ENCODE results near the gene MRGPRX1. TPM values are rescaled to one million over a fixed set of nuclear protein-coding genes. Genes with fewer than 3 reads are reported as not detected.
"Not testable (repeated sequence)": the region's sequence is repeated elsewhere in the genome, so short reads cannot be mapped to it uniquely, and the experiment has no call there.

Gene MRGPRX1
- total RNA-seq, 6 experiments from 2014 or later, result not detected

DNA sequence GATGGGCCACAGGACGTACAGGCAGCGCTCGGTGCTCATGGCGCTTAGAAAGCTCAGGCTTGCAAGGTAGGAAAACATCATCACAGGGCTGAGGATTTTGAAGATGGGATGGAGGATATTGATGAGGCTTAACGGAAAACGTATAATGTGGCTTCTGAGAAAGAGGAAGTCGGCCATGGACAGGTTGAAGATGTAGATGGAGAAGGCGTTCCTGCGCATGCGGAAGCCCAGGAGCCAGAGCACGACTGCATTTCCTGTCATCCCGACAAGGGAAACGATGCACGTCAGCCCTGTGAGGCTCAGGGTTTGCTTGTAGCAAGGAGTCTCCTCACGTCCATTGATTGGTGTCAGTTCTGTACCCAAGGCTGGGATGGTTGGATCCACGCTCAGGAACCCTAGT lies 17.4 kb upstream of the MRGPRX1 start:
- Histone ChIP-seq H3K4me3 (no peak overlapping the region), H3K4me1 (no peaks in the 10 kb centered on the region), H3K27me3 (no peaks in the 10 kb centered on the region), H3K9me3 (no peaks in the 10 kb centered on the region), H3K36me3 (no peaks in the 10 kb centered on the region), H3K27ac (no peak overlapping the region)
- 77% methylated on average over 11 of the region's 16 CpGs for WGBS (ENCODE audit: insufficient coverage, low coverage, low lambda C conversion rate, missing lambda C conversion rate)
- ATAC-seq (no peak), DNase-seq (no peak)
- TF ChIP-seq POLR2A (IDR thresholded peaks at IDR 0.05) (no peak), CTCF (IDR thresholded peaks at IDR 0.05) (no peak)
- intact Hi-C loops (cut with DNase I), result no loop called here

DNA sequence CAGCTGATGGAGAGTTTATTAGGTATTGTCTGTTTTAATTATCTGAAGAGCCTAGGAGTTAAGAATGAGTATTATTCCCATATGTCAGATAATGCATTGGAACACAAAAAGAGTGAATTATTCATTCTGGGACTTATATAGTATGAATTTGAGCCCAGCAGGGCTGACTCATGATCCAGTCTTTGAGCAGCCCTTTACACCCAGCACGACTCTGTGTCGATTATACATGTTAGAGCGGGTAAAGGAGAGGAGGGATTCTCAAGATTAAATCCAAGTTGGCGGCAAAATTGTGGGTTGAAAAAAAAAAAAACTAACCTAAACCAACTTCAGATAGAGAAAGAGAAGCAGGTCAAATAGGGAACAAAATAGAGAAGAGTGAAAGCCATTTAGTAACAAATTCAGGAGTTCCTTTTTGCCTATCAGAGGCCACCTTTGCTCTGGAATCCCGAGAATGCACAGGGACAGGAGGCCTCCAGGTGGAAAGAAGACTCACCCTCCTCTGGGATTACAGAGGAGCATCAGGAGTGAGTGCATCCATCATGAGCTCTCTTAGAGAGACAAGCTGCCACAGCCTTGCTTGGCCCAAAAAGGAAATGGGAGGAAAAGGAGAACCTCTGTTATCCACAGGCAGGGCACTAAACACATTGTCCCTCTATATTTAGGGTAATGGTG lies 3.1 kb downstream of the MRGPRX1 start:
- H3K27me3 ChIP-seq, result no peaks in the 10 kb centered on the region
- no peak for ATAC-seq
- H3K27ac ChIP-seq, result no peak overlapping the region
- intact Hi-C loops (cut with DNase I), result no loop called here
- H3K4me1 ChIP-seq, result no peaks in the 10 kb centered on the region
- TF ChIP-seq POLR2A (IDR thresholded peaks at IDR 0.05) (no peak), CTCF (IDR thresholded peaks at IDR 0.05) (no peak)
- no peaks in the 10 kb centered on the region for H3K9me3 ChIP-seq
- H3K36me3 ChIP-seq, result no peaks in the 10 kb centered on the region
- 51% methylated on average over 5 of the region's 5 CpGs for WGBS (ENCODE audit: insufficient coverage, low coverage, low lambda C conversion rate, missing lambda C conversion rate)
- DNase-seq, result no peak
- H3K4me3 ChIP-seq, result no peak overlapping the region

DNA sequence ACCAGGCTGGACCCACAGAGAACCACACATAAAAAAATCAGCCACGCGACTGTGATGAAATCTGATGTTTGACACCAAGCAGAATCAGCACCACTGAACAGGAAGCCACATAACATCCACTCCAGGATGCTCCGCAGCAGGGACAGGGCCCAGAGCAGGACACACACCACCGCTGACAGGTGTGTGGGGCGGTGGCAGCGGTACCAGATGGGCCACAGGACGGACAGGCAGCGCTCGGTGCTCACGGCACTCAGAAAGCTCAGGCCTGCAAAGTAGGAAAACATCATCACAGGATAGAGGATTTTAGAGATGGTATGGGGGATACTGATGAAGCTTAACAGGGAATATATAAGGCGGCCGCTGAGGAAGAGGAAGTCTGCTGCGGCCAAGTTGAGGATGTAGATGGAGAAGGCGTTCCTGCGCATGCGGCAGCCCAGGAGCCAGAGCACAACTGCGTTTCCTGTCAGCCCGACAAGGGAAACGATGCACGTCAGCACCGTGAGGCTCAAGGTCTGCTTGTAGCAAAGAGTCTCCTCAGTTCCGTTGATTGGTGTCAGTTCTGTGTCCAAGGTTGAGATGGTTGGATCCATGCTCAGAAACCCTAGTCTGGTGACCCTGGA lies 4.9 kb downstream of the MRGPRX1 start:
- intact Hi-C loops (cut with DNase I), result no loop called here
- no peak for DNase-seq
- H3K4me1 ChIP-seq, result no peaks in the 10 kb centered on the region
- TF ChIP-seq CTCF (IDR thresholded peaks at IDR 0.05), result no peak
- no peak for TF ChIP-seq POLR2A (IDR thresholded peaks at IDR 0.05)
- no peaks in the 10 kb centered on the region for H3K9me3 ChIP-seq
- peak in 1 of 4 donors; percentile 40 for ATAC-seq
- no peak overlapping the region for H3K27ac ChIP-seq
- WGBS (ENCODE audit: insufficient coverage, low coverage, low lambda C conversion rate, missing lambda C conversion rate), result 72% methylated on average over 8 of the region's 22 CpGs
- no peak overlapping the region for H3K4me3 ChIP-seq
- H3K36me3 ChIP-seq, result no peaks in the 10 kb centered on the region
- H3K27me3 ChIP-seq, result no peaks in the 10 kb centered on the region

- ATAC-seq (no peak), DNase-seq (no peak)
- Histone ChIP-seq H3K4me3 (no peak overlapping the region), H3K36me3 (no peaks in the 10 kb centered on the region), H3K27me3 (no peaks in the 10 kb centered on the region), H3K4me1 (no peaks in the 10 kb centered on the region), H3K9me3 (no peaks in the 10 kb centered on the region), H3K27ac (no peak overlapping the region)
- no peak for TF ChIP-seq CTCF (IDR thresholded peaks at IDR 0.05)
- no peak for TF ChIP-seq POLR2A (IDR thresholded peaks at IDR 0.05)
- intact Hi-C loops (cut with DNase I), result no loop called here
- 70% methylated on average over 3 of the region's 3 CpGs for WGBS (ENCODE audit: insufficient coverage, low coverage, low lambda C conversion rate, missing lambda C conversion rate)
These were observed 11.5 kb downstream of the MRGPRX1 start for GRCh38 chr11:18927550-18928322.

DNA sequence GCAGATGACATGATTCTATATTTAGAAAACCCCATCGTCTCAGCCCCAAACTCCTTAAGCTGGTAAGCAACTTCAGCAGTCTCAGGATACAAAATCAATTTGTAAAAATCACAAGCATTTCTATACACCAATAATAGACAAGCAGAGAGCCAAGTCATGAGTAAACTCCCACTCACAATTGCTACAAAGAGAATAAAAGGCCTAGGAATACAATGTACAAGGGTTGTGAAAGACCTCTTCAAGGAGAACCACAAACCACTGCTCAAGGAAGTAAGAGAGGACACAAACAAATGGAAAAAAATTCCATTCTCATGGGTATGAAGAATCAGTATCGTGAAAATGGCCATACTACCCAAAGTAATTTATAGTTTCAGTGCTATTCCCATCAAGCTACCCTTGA lies 13.8 kb downstream of the MRGPRX1 start:
- H3K4me3 ChIP-seq; DNase-seq; intact Hi-C loops (cut with DNase I); H3K4me1 ChIP-seq; ATAC-seq; H3K27me3 ChIP-seq; H3K9me3 ChIP-seq; H3K27ac ChIP-seq; H3K36me3 ChIP-seq: not testable (repeated sequence)
- 47% methylated on average over 2 of the region's 2 CpGs for WGBS (ENCODE audit: insufficient coverage, low coverage, low lambda C conversion rate, missing lambda C conversion rate)
